ENCODE data around the gene ATXN1. TPM values are rescaled to one million over a fixed set of nuclear protein-coding genes. Genes with fewer than 3 reads are reported as not detected.
A peak's percentile ranks its signal among the peaks of the same experiment; 100 is the strongest.

ATXN1 gene
- total RNA-seq, 1 donor from 2014 or later, result 6.1 TPM

GRCh38 chr6:16750566-16750965 is 10.7 kb downstream of the ATXN1 start:
- DNase-seq (ENCODE audit: low read depth), result no peak
- H3K4me3 ChIP-seq (ENCODE audit: low read depth, low read length), result no peak overlapping the region
- TF ChIP-seq CTCF (conservative IDR thresholded peaks at IDR 0.05; ENCODE audit: low read depth, low read length), result no peak

- H3K4me3 ChIP-seq (ENCODE audit: low read depth, low read length), result no peak overlapping the region
- no peak for TF ChIP-seq CTCF (conservative IDR thresholded peaks at IDR 0.05; ENCODE audit: low read depth, low read length)
- no peak for DNase-seq (ENCODE audit: low read depth)
These were observed 11.5 kb downstream of the ATXN1 start for GRCh38 chr6:16749516-16750485.

- no peak for TF ChIP-seq CTCF (conservative IDR thresholded peaks at IDR 0.05; ENCODE audit: low read depth, low read length)
- no peak for DNase-seq (ENCODE audit: low read depth)
- H3K4me3 ChIP-seq (ENCODE audit: low read depth, low read length), result no peak overlapping the region
These were observed 13.3 kb downstream of the ATXN1 start for GRCh38 chr6:16748025-16748319.

GRCh38 chr6:16747232-16748024 is 13.8 kb downstream of the ATXN1 start:
- H3K4me3 ChIP-seq (ENCODE audit: low read depth, low read length), result peak overlapping the region; percentile 2
- TF ChIP-seq CTCF (conservative IDR thresholded peaks at IDR 0.05; ENCODE audit: low read depth, low read length), result no peak
- DNase-seq (ENCODE audit: low read depth), result peak; percentile 85

- TF ChIP-seq CTCF (conservative IDR thresholded peaks at IDR 0.05; ENCODE audit: low read depth, low read length), result no peak
- no peak for DNase-seq (ENCODE audit: low read depth)
- H3K4me3 ChIP-seq (ENCODE audit: low read depth, low read length), result peak overlapping the region; percentile 2
These were observed 14.4 kb downstream of the ATXN1 start for GRCh38 chr6:16746812-16747211.

- DNase-seq (ENCODE audit: low read depth), result no peak
- H3K4me3 ChIP-seq (ENCODE audit: low read depth, low read length), result no peak overlapping the region
- TF ChIP-seq CTCF (conservative IDR thresholded peaks at IDR 0.05; ENCODE audit: low read depth, low read length), result no peak
These were observed 14.9 kb downstream of the ATXN1 start for GRCh38 chr6:16746401-16746800.

All from epithelial cell of proximal tubule (primary cell).